IMR-90 (cell line): ENCODE measurements around the gene DAPL1. TPM values are rescaled to one million over a fixed set of nuclear protein-coding genes. Genes with fewer than 3 reads are reported as not detected.
"Not testable (repeated sequence)": the region's sequence is repeated elsewhere in the genome, so short reads cannot be mapped to it uniquely, and the experiment has no call there.

Source experiments
- ATAC-seq: fragments of 200-7000 bp; cut with Tn5 transposase; 2 replicates; pipeline ENCODE4 v1.9.1; 2020; ENCODE audit warnings: low read depth, mild to moderate bottlenecking, moderate library complexity
- BruUV-seq: library from RNA; stranded (reverse); fragments of 400-500 nt; replicated peaks from 2 replicates; lab custom pipeline; 2021; lab: Mats Ljungman, UMichigan
- CTCF ChIA-PET: fragments of 300-600 bp; formaldehyde crosslinking; extraction: SDS; loops from one replicate; lab custom pipeline; 2021; ENCODE audit warnings: antibody characterized with exemption; lab: Yijun Ruan, JAX
- POLR2A ChIA-PET: fragments of 300-600 bp; sonication (Branson Sonifier 250); formaldehyde crosslinking; loops from one replicate; lab custom pipeline; 2022; ENCODE audit warnings: antibody characterized with exemption; ENCODE audit not compliant: unreplicated experiment; lab: Charles Lee
- DNase-seq: peaks from one replicate; pipeline ENCODE4 v3.0.0; 2013
- H2AFZ ChIP-seq: replicated peaks from 2 replicates; pipeline ENCODE3; 2013; ENCODE audit warnings: low read length, mild to moderate bottlenecking; ENCODE audit not compliant: poor library complexity
- H2AK5ac ChIP-seq: 2 replicates; pipeline ENCODE4 v1.6.1; 2013; ENCODE audit warnings: low read depth, low read length, inconsistent platforms
- H2AK9ac ChIP-seq: replicated peaks from 2 replicates; pipeline ENCODE3; 2013; ENCODE audit warnings: mild to moderate bottlenecking, low read depth, low read length, moderate library complexity; ENCODE audit not compliant: poor library complexity
- H2BK120ac ChIP-seq: 2 replicates; pipeline ENCODE4 v1.6.1; 2013; ENCODE audit warnings: low read depth, low read length, inconsistent platforms
- H2BK15ac ChIP-seq: 3 replicates; pipeline ENCODE4 v1.6.1; 2013; ENCODE audit warnings: low read depth, low read length, inconsistent platforms
- H2BK20ac ChIP-seq: 2 replicates; pipeline ENCODE4 v1.6.1; 2013; ENCODE audit warnings: low read depth, mild to moderate bottlenecking, inconsistent platforms, low read length, moderate library complexity
- H2BK5ac ChIP-seq: 2 replicates; pipeline ENCODE4 v1.6.1; 2013; ENCODE audit warnings: mild to moderate bottlenecking, low read depth, low read length, inconsistent platforms; ENCODE audit not compliant: poor library complexity, severe bottlenecking
- H3K14ac ChIP-seq: replicated peaks from 2 replicates; pipeline ENCODE4 v1.6.1; 2013; ENCODE audit warnings: low read depth, low read length, inconsistent platforms
- H3K18ac ChIP-seq: 2 replicates; pipeline ENCODE4 v1.6.1; 2013; ENCODE audit warnings: low read depth, low read length, control low read depth
- H3K23ac ChIP-seq: 2 replicates; pipeline ENCODE4 v1.6.1; 2013; ENCODE audit warnings: low read depth, low read length, inconsistent platforms
- H3K27ac ChIP-seq: 2 replicates; pipeline ENCODE4 v1.5.1; 2013; ENCODE audit warnings: mild to moderate bottlenecking, control low read depth, low read length; ENCODE audit not compliant: insufficient read depth
- H3K27me3 ChIP-seq: 2 replicates; pipeline ENCODE4 v1.6.1; 2013; ENCODE audit warnings: low read length; ENCODE audit not compliant: control insufficient read depth, insufficient read depth
- H3K36me3 ChIP-seq: 2 replicates; pipeline ENCODE4 v1.6.1; 2013; ENCODE audit warnings: low read length, mixed read lengths; ENCODE audit not compliant: control insufficient read depth, insufficient read depth
- H3K4ac ChIP-seq: 2 replicates; pipeline ENCODE4 v1.6.1; 2013; ENCODE audit warnings: low read depth, low read length, inconsistent platforms
- H3K4me1 ChIP-seq: 2 replicates; pipeline ENCODE4 v1.6.1; 2013; ENCODE audit warnings: low read length, mixed read lengths; ENCODE audit not compliant: control insufficient read depth, insufficient read depth
- H3K4me2 ChIP-seq: 2 replicates; pipeline ENCODE4 v1.6.1; 2013; ENCODE audit warnings: low read depth, mild to moderate bottlenecking, control low read depth, low read length, moderate library complexity
- H3K4me3 ChIP-seq: 2 replicates; pipeline ENCODE4 v1.5.1; 2013; ENCODE audit warnings: low read depth, mild to moderate bottlenecking, control low read depth, low read length, moderate library complexity; ENCODE audit not compliant: insufficient read depth
- H3K56ac ChIP-seq: 2 replicates; pipeline ENCODE4 v1.6.1; 2013; ENCODE audit warnings: low read length, inconsistent platforms; ENCODE audit not compliant: insufficient read depth; ENCODE audit errors: extremely low read depth
- H3K79me1 ChIP-seq, 2 experiments: 2 replicates each; pipeline ENCODE4 v1.6.1; 2013; ENCODE audit warnings: low read length in 2 of 2, inconsistent platforms in 1 of 2, low read depth in 1 of 2
- H3K9ac ChIP-seq: 2 replicates; pipeline ENCODE4 v1.6.1; 2013; ENCODE audit warnings: low read depth, low read length, control low read depth
- H3K9me1 ChIP-seq: 2 replicates; pipeline ENCODE4 v1.6.1; 2013; ENCODE audit warnings: low read length, inconsistent platforms; ENCODE audit not compliant: insufficient read depth
- H3K9me3 ChIP-seq: 2 replicates; pipeline ENCODE4 v1.6.1; 2013; ENCODE audit warnings: low read length; ENCODE audit not compliant: control insufficient read depth, insufficient read depth
- H4K20me1 ChIP-seq: 2 replicates; pipeline ENCODE4 v1.6.1; 2013; ENCODE audit warnings: low read length, inconsistent platforms; ENCODE audit not compliant: insufficient read depth
- H4K5ac ChIP-seq: 2 replicates; pipeline ENCODE4 v1.6.1; 2013; ENCODE audit warnings: mild to moderate bottlenecking, low read depth, low read length, control low read depth
- H4K8ac ChIP-seq, 2 experiments: 2 replicates each; pipeline ENCODE4 v1.6.1; 2013; ENCODE audit warnings: low read depth in 2 of 2, low read length in 2 of 2, control low read depth in 1 of 2, inconsistent platforms in 1 of 2
- H4K91ac ChIP-seq: 2 replicates; pipeline ENCODE4 v1.6.1; 2013; ENCODE audit warnings: low read depth, low read length, inconsistent platforms; ENCODE audit not compliant: insufficient read depth
- WGBS, 2 experiments: methylation state at CpG; one replicate each; pipeline versions ENCODE4 v1.1.5 to v1.1.7; 2013; ENCODE audit warnings: missing lambda C conversion rate in 2 of 2; ENCODE audit not compliant: insufficient read length in 1 of 2; ENCODE audit errors: extremely low coverage in 2 of 2; 5-methylcytosine and 5-hydroxymethylcytosine counted together
- dilution Hi-C: fragments of 300-500 bp; cut with HindIII; formaldehyde crosslinking; loops from one replicate; pipeline ENCODE4 v1.14.3; 2018; ENCODE audit warnings: low sequenced_read_pairs; ENCODE audit not compliant: unreplicated experiment
- in situ Hi-C: fragments of 300-500 bp; cut with MboI; formaldehyde crosslinking; loops from 3 replicates; pipeline ENCODE4 v1.14.3; 2019; ENCODE audit warnings: low sequenced_read_pairs, inconsistent platforms, mixed read lengths
- intact Hi-C: fragments of 100-400 bp; cut with micrococcal nuclease; formaldehyde crosslinking; loops from 2 replicates; pipeline ENCODE4 v1.10.0; 2022
- polyA plus RNA-seq, 3 experiments: library from polyadenylated mRNA; depleted of rRNA; stranded (reverse); fragments of >200 nt; gene quantifications; 2 replicates each; pipeline ENCODE4 v1.2.3, GENCODE V29; 2012; ENCODE audit warnings: low replicate concordance in 1 of 3
- total RNA-seq: library from RNA; depleted of rRNA; stranded (reverse); fragments of >200 nt; gene quantifications from 2 replicates; pipeline ENCODE4 v1.2.3, GENCODE V29; 2012

Gene DAPL1
- total and polyA plus RNA-seq, 2 of the 4 experiments (the other 2 are of a cell fraction), result not detected

- H4K91ac ChIP-seq, H3K9ac ChIP-seq, dilution Hi-C loops, H2AK5ac ChIP-seq, H3K4me2 ChIP-seq, H4K20me1 ChIP-seq, H2BK15ac ChIP-seq, H3K4ac ChIP-seq, DNase-seq, H3K4me3 ChIP-seq, H2BK120ac ChIP-seq, H2BK20ac ChIP-seq, H2AFZ ChIP-seq, H3K36me3 ChIP-seq, in situ Hi-C loops, H3K9me1 ChIP-seq, POLR2A ChIA-PET, H3K27ac ChIP-seq, ATAC-seq, H3K23ac ChIP-seq, H2AK9ac ChIP-seq, H3K56ac ChIP-seq, H4K5ac ChIP-seq, H2BK5ac ChIP-seq, H3K79me1 ChIP-seq, CTCF ChIA-PET, H4K8ac ChIP-seq, H3K4me1 ChIP-seq, H3K9me3 ChIP-seq, H3K18ac ChIP-seq, BruUV-seq, H3K14ac ChIP-seq: not testable (repeated sequence)
- intact Hi-C loops, result loop anchor here (5.0 kb wide), 1 partner anchor 1169 kb away; no protein-coding TSS in a partner anchor
- WGBS, 2 experiments, result 100% methylated on average over 1 of the region's 22 CpGs; no CpG with 5 or more reads in 1 of the 2 experiments
- H3K27me3 ChIP-seq, result peaks cover 20% of the 10 kb centered on the region
These were observed 53.2 kb downstream of the DAPL1 start for GRCh38 chr2:158848031-158848970.

DNA sequence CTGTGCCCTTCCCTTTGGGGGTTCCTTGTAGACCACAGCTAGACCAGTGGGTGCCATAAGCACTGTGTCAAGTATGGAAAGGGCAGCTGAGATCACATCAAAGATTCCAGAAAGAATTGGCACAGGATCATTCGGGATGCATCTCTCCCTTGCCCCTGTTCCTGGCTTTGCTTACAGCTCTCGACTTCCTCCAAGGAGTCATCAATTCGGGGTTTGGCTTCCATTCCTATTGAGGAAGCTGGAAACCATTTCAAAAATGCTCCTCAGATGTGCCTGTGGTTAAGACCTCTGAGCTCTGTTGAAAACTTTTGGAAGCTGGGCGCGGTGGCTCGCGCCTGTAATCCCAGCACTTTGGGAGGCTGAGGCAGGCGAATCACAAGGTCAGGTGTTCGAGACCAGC is 65.1 kb downstream of the DAPL1 start:
- H2AK9ac ChIP-seq, H3K4me2 ChIP-seq, POLR2A ChIA-PET, H2BK15ac ChIP-seq, H3K14ac ChIP-seq, H3K9ac ChIP-seq, H4K20me1 ChIP-seq, H3K23ac ChIP-seq, CTCF ChIA-PET, H4K8ac ChIP-seq, BruUV-seq, H3K27me3 ChIP-seq, H2BK5ac ChIP-seq, H4K91ac ChIP-seq, H2AK5ac ChIP-seq, H3K9me3 ChIP-seq, H3K9me1 ChIP-seq, in situ Hi-C loops, ATAC-seq, H3K18ac ChIP-seq, dilution Hi-C loops, H3K36me3 ChIP-seq, H3K56ac ChIP-seq, H3K27ac ChIP-seq, H3K4me3 ChIP-seq, H3K4ac ChIP-seq, H2AFZ ChIP-seq, intact Hi-C loops, H3K4me1 ChIP-seq, H2BK120ac ChIP-seq, H4K5ac ChIP-seq, H3K79me1 ChIP-seq, H2BK20ac ChIP-seq: not testable (repeated sequence)
- no CpG with 5 or more reads among the region's 9 CpGs for WGBS, 2 experiments
- DNase-seq, result peak; percentile 20
